ENCODE results near the gene CPZ. TPM values are rescaled to one million over a fixed set of nuclear protein-coding genes. Genes with fewer than 3 reads are reported as not detected.
"Not testable (repeated sequence)": the region's sequence is repeated elsewhere in the genome, so short reads cannot be mapped to it uniquely, and the experiment has no call there.

The CPZ gene
- total RNA-seq, 1 donor from 2014 or later = 6.3 TPM

GRCh38 chr4:8653326-8654000, 60.9 kb downstream of the CPZ start:
- no peak for DNase-seq (ENCODE audit: low spot score)

- DNase-seq (ENCODE audit: low spot score) = not testable (repeated sequence)
Observed at GRCh38 chr4:8654139-8654538, 61.6 kb downstream of the CPZ start.

- DNase-seq (ENCODE audit: low spot score) = no peak
Observed at GRCh38 chr4:8655411-8656184, 63.0 kb downstream of the CPZ start.

- DNase-seq (ENCODE audit: low spot score) = no peak
Observed at GRCh38 chr4:8656185-8656517, 63.6 kb downstream of the CPZ start.

GRCh38 chr4:8656711-8657380, 64.3 kb downstream of the CPZ start:
- DNase-seq (ENCODE audit: low spot score) = no peak

GRCh38 chr4:8657381-8658088, 65.0 kb downstream of the CPZ start:
- no peak for DNase-seq (ENCODE audit: low spot score)

- no peak for DNase-seq (ENCODE audit: low spot score)
Observed at GRCh38 chr4:8662776-8663175, 70.2 kb downstream of the CPZ start.

- no peak for DNase-seq (ENCODE audit: low spot score)
Observed at GRCh38 chr4:8664031-8664805, 71.7 kb downstream of the CPZ start.

GRCh38 chr4:8664976-8665375, 72.4 kb downstream of the CPZ start:
- DNase-seq (ENCODE audit: low spot score) = no peak

GRCh38 chr4:8665406-8666360, 73.1 kb downstream of the CPZ start:
- no peak for DNase-seq (ENCODE audit: low spot score)

GRCh38 chr4:8666581-8666980, 74.0 kb downstream of the CPZ start:
- DNase-seq (ENCODE audit: low spot score) = no peak

Other genes with a start within 250 kb of the CPZ start
- 29.0 TPM for gene ACOX3, start 152.0 kb upstream of the CPZ start, total RNA-seq
- gene TRMT44, start 152.0 kb upstream of the CPZ start, total RNA-seq = 22.8 TPM
- 0.29 TPM for gene GPR78, start 12.4 kb upstream of the CPZ start, total RNA-seq